OCI-LY7 (cell line): Measurements from ENCODE around the gene HES7. TPM values are rescaled to one million over a fixed set of nuclear protein-coding genes. Genes with fewer than 3 reads are reported as not detected.

Experiments used
- BruUV-seq: library from RNA; stranded (reverse); fragments of 400-500 nt; replicated peaks from 2 replicates; lab custom pipeline; 2021; lab: Mats Ljungman, UMichigan
- CTCF ChIA-PET: fragments of 300-600 bp; sonication (Branson Sonifier 250); formaldehyde crosslinking; loops from one replicate; lab custom pipeline; 2022; ENCODE audit warnings: antibody characterized with exemption; ENCODE audit not compliant: unreplicated experiment; lab: Charles Lee
- POLR2A ChIA-PET: fragments of 300-600 bp; sonication (Branson Sonifier 250); formaldehyde crosslinking; loops from one replicate; lab custom pipeline; 2022; ENCODE audit warnings: antibody characterized with exemption; lab: Charles Lee
- DNase-seq: peaks from one replicate; pipeline ENCODE4 v3.0.0-alpha.2; 2015; ENCODE audit warnings: low spot score
- H2AFZ ChIP-seq: fragments of 200-600 bp; sonication (generic), shearing (Covaris generic); 2 replicates; pipeline ENCODE4 v1.6.1; 2014; ENCODE audit warnings: mild to moderate bottlenecking, antibody characterized with exemption, low read length, moderate library complexity
- H3K27ac ChIP-seq: fragments of 200-600 bp; sonication (generic); 2 replicates; pipeline ENCODE4 v1.5.1; 2014; ENCODE audit warnings: mixed run types, low read depth, mild to moderate bottlenecking, moderate library complexity, low read length, inconsistent platforms; ENCODE audit not compliant: poor library complexity, severe bottlenecking
- H3K36me3 ChIP-seq: fragments of 200-600 bp; sonication (generic); 2 replicates; pipeline ENCODE4 v1.6.1; 2014; ENCODE audit warnings: mild to moderate bottlenecking, antibody characterized with exemption, low read length, moderate library complexity, mixed read lengths; ENCODE audit not compliant: insufficient read depth
- H3K4me1 ChIP-seq: fragments of 200-600 bp; sonication (generic); 2 replicates; pipeline ENCODE4 v1.5.1; 2014; ENCODE audit warnings: mild to moderate bottlenecking, low read length; ENCODE audit not compliant: insufficient read depth, poor library complexity, severe bottlenecking
- H3K4me2 ChIP-seq: fragments of 200-600 bp; sonication (generic); 2 replicates; pipeline ENCODE4 v1.6.1; 2014; ENCODE audit warnings: mild to moderate bottlenecking, low read length
- H3K4me3 ChIP-seq: fragments of 200-600 bp; sonication (generic); 2 replicates; pipeline ENCODE4 v1.5.1; 2014; ENCODE audit warnings: mild to moderate bottlenecking, low read depth, low read length; ENCODE audit not compliant: poor library complexity, severe bottlenecking
- H3K79me2 ChIP-seq: fragments of 200-600 bp; sonication (generic); 2 replicates; pipeline ENCODE4 v1.6.1; 2016; ENCODE audit warnings: low read depth, mild to moderate bottlenecking, low read length, moderate library complexity, mixed read lengths; ENCODE audit not compliant: insufficient read depth
- H3K9me2 ChIP-seq: fragments of 200-600 bp; sonication (generic); 2 replicates; pipeline ENCODE4 v1.6.1; 2016; ENCODE audit warnings: mild to moderate bottlenecking, low read length, mixed read lengths; ENCODE audit not compliant: insufficient read depth
- H3K9me3 ChIP-seq: fragments of 200-600 bp; sonication (generic); 2 replicates; pipeline ENCODE4 v1.6.1; 2014; ENCODE audit warnings: mild to moderate bottlenecking, mixed run types, low read length, mixed read lengths
- H4K20me1 ChIP-seq: fragments of 200-600 bp; sonication (generic); 2 replicates; pipeline ENCODE4 v1.6.1; 2014; ENCODE audit warnings: mild to moderate bottlenecking, antibody characterized with exemption, low read length, moderate library complexity, mixed read lengths; ENCODE audit not compliant: insufficient read depth
- EZH2phosphoT487 ChIP-seq: fragments of 200-600 bp; sonication (generic); IDR thresholded peaks from 2 replicates; pipeline ENCODE4 v1.6.1; 2018; ENCODE audit warnings: low read depth, borderline replicate concordance, mild to moderate bottlenecking, mixed run types, antibody characterized with exemption, low read length, moderate library complexity, mixed read lengths
- intact Hi-C: fragments of 100-400 bp; cut with micrococcal nuclease; formaldehyde crosslinking; loops from one replicate; pipeline ENCODE4 v1.10.0; 2022; ENCODE audit not compliant: unreplicated experiment
- total RNA-seq, 2 experiments: library from RNA; depleted of rRNA in 1 of 2; stranded (reverse); fragments of >200 nt in 1 of 2; shearing (Covaris generic) in 1 of 2; gene quantifications; 2 replicates each; pipeline ENCODE4 v1.2.3, GENCODE V29; 2014 to 2022
- TF ChIP-seq, protein P1 (sequence below): fragments of 200-600 bp; sonication (generic); conservative IDR thresholded peaks from 2 replicates; pipeline ENCODE4 v1.5.1; 2014; ENCODE audit warnings: mild to moderate bottlenecking, antibody characterized with exemption, low read length, moderate library complexity, mixed read lengths

Gene HES7
- total RNA-seq, 2 experiments from 2014 or later, result 0.44 to 5.8 TPM

DNA sequence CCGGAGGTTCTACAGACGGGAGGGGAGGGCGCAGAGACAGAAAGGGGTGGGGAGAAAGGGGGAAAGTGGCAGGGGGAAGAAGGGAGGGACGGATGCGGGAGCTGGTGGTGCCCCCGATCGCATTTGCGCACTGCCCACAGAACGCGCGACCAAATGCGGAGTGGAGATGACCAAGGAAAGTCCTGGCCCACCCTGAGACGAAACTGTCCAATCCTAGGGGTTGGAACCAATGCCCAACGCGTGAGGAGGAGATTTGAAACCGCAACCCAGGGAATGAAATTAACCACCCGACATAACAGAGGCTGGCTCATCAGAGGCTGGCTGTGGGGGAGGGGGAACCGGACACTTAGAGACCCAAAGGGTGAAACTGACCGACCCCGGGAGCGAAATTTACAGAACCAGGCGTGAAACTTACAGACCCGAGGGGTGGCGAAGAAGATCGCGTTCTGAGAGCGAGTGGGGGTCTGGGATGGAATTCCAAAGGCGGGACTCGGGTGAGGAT is 1.4 kb downstream of the HES7 start:
- intact Hi-C loops, result loop anchor here (5.0 kb wide), 2 partner anchors 165 to 285 kb away; partner anchors contain the start of gene RANGRF
- H4K20me1 ChIP-seq, result 0 out of 2 replicates have a peak, but pooled peaks cover 3% of the 10 kb centered on the region
- H3K4me2 ChIP-seq, result peak overlapping the region; percentile 98
- no peaks in the 10 kb centered on the region for H3K9me2 ChIP-seq
- H3K9me3 ChIP-seq, result no peaks in the 10 kb centered on the region
- H2AFZ ChIP-seq, result 0 out of 2 replicates have a peak overlapping the region, but pooled peaks have one; percentile 24
- ChIA-PET CTCF (interaction anchor here (0.6 kb wide), 1 partner anchor 34 kb away, joined by 3 read pairs; no protein-coding TSS in a partner anchor), POLR2A (interaction anchor here (1.2 kb wide), 1 partner anchor 51 kb away, joined by 3 read pairs; no protein-coding TSS in a partner anchor)
- H3K4me1 ChIP-seq, result peaks cover 62% of the 10 kb centered on the region
- H3K79me2 ChIP-seq, result no peaks in the 10 kb centered on the region
- peak overlapping the region; percentile 79 for H3K4me3 ChIP-seq
- no peak for DNase-seq
- TF ChIP-seq EZH2phosphoT487, result no peak
- TF ChIP-seq, protein P1, sequence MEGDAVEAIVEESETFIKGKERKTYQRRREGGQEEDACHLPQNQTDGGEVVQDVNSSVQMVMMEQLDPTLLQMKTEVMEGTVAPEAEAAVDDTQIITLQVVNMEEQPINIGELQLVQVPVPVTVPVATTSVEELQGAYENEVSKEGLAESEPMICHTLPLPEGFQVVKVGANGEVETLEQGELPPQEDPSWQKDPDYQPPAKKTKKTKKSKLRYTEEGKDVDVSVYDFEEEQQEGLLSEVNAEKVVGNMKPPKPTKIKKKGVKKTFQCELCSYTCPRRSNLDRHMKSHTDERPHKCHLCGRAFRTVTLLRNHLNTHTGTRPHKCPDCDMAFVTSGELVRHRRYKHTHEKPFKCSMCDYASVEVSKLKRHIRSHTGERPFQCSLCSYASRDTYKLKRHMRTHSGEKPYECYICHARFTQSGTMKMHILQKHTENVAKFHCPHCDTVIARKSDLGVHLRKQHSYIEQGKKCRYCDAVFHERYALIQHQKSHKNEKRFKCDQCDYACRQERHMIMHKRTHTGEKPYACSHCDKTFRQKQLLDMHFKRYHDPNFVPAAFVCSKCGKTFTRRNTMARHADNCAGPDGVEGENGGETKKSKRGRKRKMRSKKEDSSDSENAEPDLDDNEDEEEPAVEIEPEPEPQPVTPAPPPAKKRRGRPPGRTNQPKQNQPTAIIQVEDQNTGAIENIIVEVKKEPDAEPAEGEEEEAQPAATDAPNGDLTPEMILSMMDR, result no peak
- no TSS peak for BruUV-seq
- no peak overlapping the region for H3K27ac ChIP-seq
- no peaks in the 10 kb centered on the region for H3K36me3 ChIP-seq

DNA sequence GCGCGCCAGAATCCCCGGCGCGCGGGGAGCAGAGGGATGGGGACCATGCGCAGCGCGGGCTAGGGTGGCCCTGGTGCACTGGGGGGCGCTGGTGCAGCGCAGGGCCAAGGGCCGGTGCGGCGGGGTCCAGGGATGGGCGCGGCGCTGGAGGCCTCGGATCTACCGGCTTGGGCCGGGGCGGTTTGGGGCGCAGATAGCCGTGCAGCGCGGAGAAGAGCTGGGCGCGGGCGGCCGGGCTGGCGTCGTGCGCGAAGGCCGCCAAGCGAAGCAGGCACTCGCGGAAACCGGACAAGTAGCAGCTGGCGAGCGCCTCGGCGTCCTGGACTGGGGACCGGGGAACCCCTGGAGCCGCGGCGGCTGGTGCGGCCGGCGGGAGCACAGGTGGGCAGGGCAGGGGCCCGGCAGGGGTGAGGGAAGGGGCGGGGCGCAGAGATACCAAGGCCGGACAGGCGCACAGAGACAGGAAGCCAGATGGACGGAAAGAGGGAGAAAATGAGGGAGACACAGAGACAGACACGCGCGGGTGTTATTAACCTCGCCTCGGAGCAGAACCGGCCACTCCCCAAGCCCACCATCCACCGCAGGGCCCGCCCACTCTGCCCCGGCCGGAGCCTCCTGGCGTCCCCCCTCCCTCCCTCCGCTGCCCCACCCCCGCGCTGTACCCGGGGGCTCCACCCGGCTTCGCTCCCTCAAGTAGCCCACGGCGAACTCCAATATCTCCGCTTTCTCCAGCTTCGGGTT is 2.1 kb downstream of the HES7 start:
- BruUV-seq, result no TSS peak
- Histone ChIP-seq H3K27ac (no peak overlapping the region), H4K20me1 (0 out of 2 replicates have a peak, but pooled peaks cover 3% of the 10 kb centered on the region), H3K4me3 (peak overlapping the region; percentile 79), H2AFZ (peak overlapping the region; percentile 24; the same call in 1 of the 2 replicates), H3K4me1 (peaks cover 57% of the 10 kb centered on the region), H3K4me2 (peak overlapping the region; percentile 98), H3K36me3 (no peaks in the 10 kb centered on the region), H3K9me3 (no peaks in the 10 kb centered on the region), H3K9me2 (no peaks in the 10 kb centered on the region), H3K79me2 (no peaks in the 10 kb centered on the region)
- DNase-seq, result peak; percentile 86
- POLR2A ChIA-PET, result interaction anchor here (1.2 kb wide), 1 partner anchor 52 kb away, joined by 3 read pairs; no protein-coding TSS in a partner anchor
- CTCF ChIA-PET, result interaction anchor here (0.6 kb wide), 2 partner anchors 35 to 100 kb away, joined by 3 read pairs; no protein-coding TSS in a partner anchor
- intact Hi-C loops, result loop anchor here (1.0 to 5.0 kb wide), 5 partner anchors 34 to 285 kb away; partner anchors contain the start of gene RANGRF
- no peak for TF ChIP-seq EZH2phosphoT487
- TF ChIP-seq, protein P1, result peak; percentile 82
